GM23248 (cell line): ENCODE measurements around the gene YOD1.
"Not testable (repeated sequence)": the region's sequence is repeated elsewhere in the genome, so short reads cannot be mapped to it uniquely, and the experiment has no call there.

ENCODE experiments used
- EZH2 ChIP-seq: fragments of 200-600 bp; sonication (generic); IDR thresholded peaks from 2 replicates; pipeline ENCODE4 v1.6.1; 2018; ENCODE audit warnings: antibody characterized with exemption, mild to moderate bottlenecking; ENCODE audit not compliant: insufficient read depth, poor library complexity, severe bottlenecking
- EZH2phosphoT487 ChIP-seq: fragments of 200-600 bp; sonication (generic); IDR thresholded peaks from 2 replicates; pipeline ENCODE4 v1.6.1; 2018; ENCODE audit warnings: antibody characterized with exemption, moderate library complexity, mild to moderate bottlenecking, low read depth; ENCODE audit not compliant: insufficient read depth

- TF ChIP-seq EZH2phosphoT487, EZH2: not testable (repeated sequence)
Measured at GRCh38 chr1:207041397-207041796, 9.6 kb downstream of the YOD1 start.
